ENCODE data around the gene PPM1E. TPM values are rescaled to one million over a fixed set of nuclear protein-coding genes. Genes with fewer than 3 reads are reported as not detected.
"Not testable (repeated sequence)": the region's sequence is repeated elsewhere in the genome, so short reads cannot be mapped to it uniquely, and the experiment has no call there.

Gene PPM1E
- total and polyA plus RNA-seq, 7 experiments from 2014 or later, result 0.07 TPM; not detected in 6

GRCh38 chr17:58954358-58954757, 198.7 kb downstream of the PPM1E start:
- H3K4me3 ChIP-seq (ENCODE audit: low read length); CTCF ChIA-PET; H3K27ac ChIP-seq (ENCODE audit: low read depth, low read length): not testable (repeated sequence)

GRCh38 chr17:58956997-58957724, 201.5 kb downstream of the PPM1E start:
- Histone ChIP-seq H3K9me3 (ENCODE audit: control insufficient read depth in 2 of 3, low read length in 3 of 3) (peaks cover 0 to 3% (median 0%) of the 10 kb centered on the region in 3 experiments), H3K4me1 (ENCODE audit: control insufficient read depth in 2 of 2, insufficient read depth in 2 of 2, low read length in 2 of 2) (no peaks in the 10 kb centered on the region), H3K4me3 (ENCODE audit: low read length) (no peak overlapping the region), H3K27me3 (ENCODE audit: control insufficient read depth in 2 of 2, insufficient read depth in 2 of 2, low read length in 2 of 2) (no peaks in the 10 kb centered on the region), H3K36me3 (ENCODE audit: control insufficient read depth in 2 of 3, insufficient read depth in 3 of 3, low read length in 3 of 3) (no peaks in the 10 kb centered on the region), H3K27ac (ENCODE audit: low read depth, low read length) (no peak overlapping the region)
- Mint-ChIP-seq H3K4me3 (no peak overlapping the region), H3K36me3 (peaks cover 0 to 8% (median 0%) of the 10 kb centered on the region in 5 donors), H3K9me3 (peaks cover 0 to 12% (median 2%) of the 10 kb centered on the region in 11 donors), H3K27me3 (peaks cover 0 to 11% (median 4%) of the 10 kb centered on the region in 5 donors), H3K27ac (no peak overlapping the region), H3K4me1 (peaks cover 0 to 8% (median 0%) of the 10 kb centered on the region in 7 donors)
- intact Hi-C loops (cut with micrococcal nuclease), result no loop called here
- no peak for DNase-seq
- POLR2A ChIA-PET, result no interaction called here
- no peak for ATAC-seq
- CTCF ChIA-PET, result interaction anchor here (0.7 kb wide), 1 partner anchor 72 kb away, joined by 3 read pairs; no protein-coding TSS in a partner anchor

More at GRCh38 chr17:58954358-58954757, 198.7 kb downstream of the PPM1E start:
- Mint-ChIP-seq H3K9me3 (peaks cover 3 to 38% (median 20%) of the 10 kb centered on the region in 11 donors), H3K27me3 (peaks cover 0 to 11% (median 5%) of the 10 kb centered on the region in 5 donors), H3K36me3 (peaks cover 0 to 18% (median 8%) of the 10 kb centered on the region in 5 donors)
- POLR2A ChIA-PET; DNase-seq; intact Hi-C loops (cut with micrococcal nuclease); H3K4me1 Mint-ChIP-seq; H3K36me3 ChIP-seq (ENCODE audit: control insufficient read depth in 2 of 3, insufficient read depth in 3 of 3, low read length in 3 of 3); H3K27me3 ChIP-seq (ENCODE audit: control insufficient read depth in 2 of 2, insufficient read depth in 2 of 2, low read length in 2 of 2); H3K27ac Mint-ChIP-seq; H3K4me3 Mint-ChIP-seq; H3K4me1 ChIP-seq (ENCODE audit: control insufficient read depth in 2 of 2, insufficient read depth in 2 of 2, low read length in 2 of 2): not testable (repeated sequence)
- ATAC-seq, result peak; percentile 50
- peaks cover 0 to 22% (median 0%) of the 10 kb centered on the region in 3 experiments for H3K9me3 ChIP-seq (ENCODE audit: control insufficient read depth in 2 of 3, low read length in 3 of 3)

GRCh38 chr17:58957725-58958073, 202.0 kb downstream of the PPM1E start:
- CTCF ChIA-PET, ATAC-seq: not testable (repeated sequence)
- H3K27me3 Mint-ChIP-seq, result peaks cover 0 to 11% (median 4%) of the 10 kb centered on the region in 5 donors

GRCh38 chr17:58960068-58960467, 204.4 kb downstream of the PPM1E start:
- peaks cover 0 to 4% (median 0%) of the 10 kb centered on the region in 5 donors for H3K36me3 Mint-ChIP-seq
- intact Hi-C loops (cut with micrococcal nuclease), result no loop called here
- H3K27ac ChIP-seq (ENCODE audit: low read depth, low read length), result no peak overlapping the region
- no peaks in the 10 kb centered on the region for H3K4me1 Mint-ChIP-seq
- ATAC-seq (no peak), DNase-seq (peak in 2 of 9 donors; percentile 4 to 6)
- POLR2A ChIA-PET, result no interaction called here
- H3K9me3 ChIP-seq (ENCODE audit: control insufficient read depth in 2 of 3, low read length in 3 of 3), result no peaks in the 10 kb centered on the region
- no peaks in the 10 kb centered on the region for H3K9me3 Mint-ChIP-seq
- no peak overlapping the region for H3K4me3 ChIP-seq (ENCODE audit: low read length)
- H3K27ac Mint-ChIP-seq, result no peak overlapping the region
- H3K36me3 ChIP-seq (ENCODE audit: control insufficient read depth in 2 of 3, insufficient read depth in 3 of 3, low read length in 3 of 3), result no peaks in the 10 kb centered on the region
- CTCF ChIA-PET, result no interaction called here
- H3K4me3 Mint-ChIP-seq, result no peak overlapping the region
- H3K4me1 ChIP-seq (ENCODE audit: control insufficient read depth in 2 of 2, insufficient read depth in 2 of 2, low read length in 2 of 2), result no peaks in the 10 kb centered on the region
- H3K27me3 ChIP-seq (ENCODE audit: control insufficient read depth in 2 of 2, insufficient read depth in 2 of 2, low read length in 2 of 2), result no peaks in the 10 kb centered on the region
- H3K27me3 Mint-ChIP-seq, result peaks cover 0 to 8% (median 0%) of the 10 kb centered on the region in 5 donors

More at GRCh38 chr17:58957725-58958073, 202.0 kb downstream of the PPM1E start:
- H3K4me1 ChIP-seq (ENCODE audit: control insufficient read depth in 2 of 2, insufficient read depth in 2 of 2, low read length in 2 of 2); DNase-seq; POLR2A ChIA-PET; H3K4me3 Mint-ChIP-seq; H3K27ac Mint-ChIP-seq; H3K27me3 ChIP-seq (ENCODE audit: control insufficient read depth in 2 of 2, insufficient read depth in 2 of 2, low read length in 2 of 2); H3K4me3 ChIP-seq (ENCODE audit: low read length); H3K4me1 Mint-ChIP-seq; H3K9me3 ChIP-seq (ENCODE audit: control insufficient read depth in 2 of 3, low read length in 3 of 3); H3K27ac ChIP-seq (ENCODE audit: low read depth, low read length); intact Hi-C loops (cut with micrococcal nuclease); H3K36me3 ChIP-seq (ENCODE audit: control insufficient read depth in 2 of 3, insufficient read depth in 3 of 3, low read length in 3 of 3); H3K36me3 Mint-ChIP-seq: not testable (repeated sequence)
- H3K9me3 Mint-ChIP-seq, result peaks cover 0 to 11% (median 2%) of the 10 kb centered on the region in 11 donors

GRCh38 chr17:58965221-58965620, 209.6 kb downstream of the PPM1E start:
- ChIA-PET CTCF (interaction anchor here (0.5 kb wide), 1 partner anchor 46 kb away, joined by 3 read pairs; no protein-coding TSS in a partner anchor), POLR2A (no interaction called here)
- DNase-seq, result no peak
- no peaks in the 10 kb centered on the region for H3K9me3 ChIP-seq (ENCODE audit: control insufficient read depth in 2 of 3, low read length in 3 of 3)
- intact Hi-C loops (cut with micrococcal nuclease), result no loop called here
- H3K27me3 ChIP-seq (ENCODE audit: control insufficient read depth in 2 of 2, insufficient read depth in 2 of 2, low read length in 2 of 2), result no peaks in the 10 kb centered on the region
- no peak overlapping the region for H3K4me3 ChIP-seq (ENCODE audit: low read length)
- Mint-ChIP-seq H3K4me1 (peaks cover 0 to 8% (median 5%) of the 10 kb centered on the region in 7 donors), H3K27me3 (peaks cover 0 to 12% (median 0%) of the 10 kb centered on the region in 5 donors), H3K9me3 (no peaks in the 10 kb centered on the region), H3K4me3 (no peak overlapping the region), H3K36me3 (no peaks in the 10 kb centered on the region), H3K27ac (no peak overlapping the region)
- no peaks in the 10 kb centered on the region for H3K4me1 ChIP-seq (ENCODE audit: control insufficient read depth in 2 of 2, insufficient read depth in 2 of 2, low read length in 2 of 2)
- ATAC-seq, result no peak
- H3K36me3 ChIP-seq (ENCODE audit: control insufficient read depth in 2 of 3, insufficient read depth in 3 of 3, low read length in 3 of 3), result no peaks in the 10 kb centered on the region
- H3K27ac ChIP-seq (ENCODE audit: low read depth, low read length), result no peak overlapping the region

- no peaks in the 10 kb centered on the region for H3K36me3 ChIP-seq (ENCODE audit: control insufficient read depth in 2 of 3, insufficient read depth in 3 of 3, low read length in 3 of 3)
- Mint-ChIP-seq H3K4me1 (peaks cover 0 to 8% (median 5%) of the 10 kb centered on the region in 7 donors), H3K36me3 (no peaks in the 10 kb centered on the region), H3K4me3 (no peak overlapping the region), H3K27me3 (peaks cover 0 to 15% (median 0%) of the 10 kb centered on the region in 5 donors), H3K27ac (no peak overlapping the region), H3K9me3 (no peaks in the 10 kb centered on the region)
- H3K4me3 ChIP-seq (ENCODE audit: low read length), result no peak overlapping the region
- no peak overlapping the region for H3K27ac ChIP-seq (ENCODE audit: low read depth, low read length)
- no peak for ATAC-seq
- no peaks in the 10 kb centered on the region for H3K9me3 ChIP-seq (ENCODE audit: control insufficient read depth in 2 of 3, low read length in 3 of 3)
- intact Hi-C loops (cut with micrococcal nuclease), result no loop called here
- ChIA-PET POLR2A (no interaction called here), CTCF (no interaction called here)
- DNase-seq, result no peak
- no peaks in the 10 kb centered on the region for H3K4me1 ChIP-seq (ENCODE audit: control insufficient read depth in 2 of 2, insufficient read depth in 2 of 2, low read length in 2 of 2)
- no peaks in the 10 kb centered on the region for H3K27me3 ChIP-seq (ENCODE audit: control insufficient read depth in 2 of 2, insufficient read depth in 2 of 2, low read length in 2 of 2)
Observed at GRCh38 chr17:58966208-58966607, 210.6 kb downstream of the PPM1E start.
